Fibroblast of skin of right biceps (primary cell): ENCODE results near the gene AGPAT4.
"Not testable (repeated sequence)": the region's sequence is repeated elsewhere in the genome, so short reads cannot be mapped to it uniquely, and the experiment has no call there.

Source experiments
- DNase-seq: peaks from one replicate; pipeline ENCODE4 v3.0.0-alpha.2; 2013

Gene AGPAT4

GRCh38 chr6:161225681-161226008 lies 48.2 kb downstream of the AGPAT4 start:
- DNase-seq = no peak

GRCh38 chr6:161224951-161225680 lies 48.7 kb downstream of the AGPAT4 start:
- not testable (repeated sequence) for DNase-seq

GRCh38 chr6:161223646-161224045 lies 50.2 kb downstream of the AGPAT4 start:
- no peak for DNase-seq

GRCh38 chr6:161222706-161223234 lies 51.1 kb downstream of the AGPAT4 start:
- no peak for DNase-seq

GRCh38 chr6:161220346-161220745 lies 53.5 kb downstream of the AGPAT4 start:
- DNase-seq = no peak

GRCh38 chr6:161219680-161220079 lies 54.2 kb downstream of the AGPAT4 start:
- DNase-seq = no peak

- DNase-seq = no peak
Measured at GRCh38 chr6:161218222-161218621, 55.6 kb downstream of the AGPAT4 start.

GRCh38 chr6:161217628-161218027 lies 56.2 kb downstream of the AGPAT4 start:
- no peak for DNase-seq

- no peak for DNase-seq
Measured at GRCh38 chr6:161216616-161217205, 57.1 kb downstream of the AGPAT4 start.

GRCh38 chr6:161215876-161216615 lies 57.8 kb downstream of the AGPAT4 start:
- DNase-seq = no peak

GRCh38 chr6:161215193-161215592 lies 58.7 kb downstream of the AGPAT4 start:
- DNase-seq = peak; percentile 96

GRCh38 chr6:161214722-161215121 lies 59.1 kb downstream of the AGPAT4 start:
- no peak for DNase-seq

- DNase-seq = no peak
Measured at GRCh38 chr6:161212902-161213301, 61.0 kb downstream of the AGPAT4 start.

- DNase-seq = no peak
Measured at GRCh38 chr6:161211380-161212035, 62.4 kb downstream of the AGPAT4 start.

- no peak for DNase-seq
Measured at GRCh38 chr6:161210857-161211256, 63.0 kb downstream of the AGPAT4 start.

- DNase-seq = no peak
Measured at GRCh38 chr6:161207200-161207599, 66.7 kb downstream of the AGPAT4 start.

GRCh38 chr6:161204866-161205557 lies 68.8 kb downstream of the AGPAT4 start:
- no peak for DNase-seq

GRCh38 chr6:161200610-161201370 lies 73.1 kb downstream of the AGPAT4 start:
- DNase-seq = no peak

- DNase-seq = no peak
Measured at GRCh38 chr6:161199850-161200249, 74.0 kb downstream of the AGPAT4 start.

GRCh38 chr6:161198783-161199460 lies 74.9 kb downstream of the AGPAT4 start:
- DNase-seq = no peak

GRCh38 chr6:161198176-161198575 lies 75.7 kb downstream of the AGPAT4 start:
- DNase-seq = peak; percentile 46
